Gastroesophageal sphincter (tissue), 3 donors: ENCODE data around the gene SLC35A2.

Experiments
- CTCF ChIP-seq, 4 experiments: fragments of 200-600 bp in 2 of 4; fragments of 450-650 bp in 2 of 4; sonication (generic) in 1 of 4; IDR thresholded peaks; one replicate each; pipeline ENCODE4 v1.5.1; 2017 to 2019; ENCODE audit warnings: antibody characterized with exemption in 4 of 4, mild to moderate bottlenecking in 2 of 4, moderate library complexity in 2 of 4
- EP300 ChIP-seq: sonication (generic); formaldehyde crosslinking; IDR thresholded peaks from one replicate; pipeline ENCODE4 v1.6.1; 2017; ENCODE audit warnings: antibody characterized with exemption, mild to moderate bottlenecking
- POLR2A ChIP-seq, 2 donors: fragments of 450-650 bp; IDR thresholded peaks; one replicate each; pipeline ENCODE4 v1.6.1; 2017; ENCODE audit warnings: antibody characterized with exemption in 2 of 2, mild to moderate bottlenecking in 2 of 2, moderate library complexity in 1 of 2
- POLR2AphosphoS5 ChIP-seq: sonication (generic); formaldehyde crosslinking; IDR thresholded peaks from one replicate; pipeline ENCODE4 v1.6.1; 2017; ENCODE audit warnings: antibody characterized with exemption

- TF ChIP-seq CTCF (IDR thresholded peaks at IDR 0.05) (no peak), POLR2AphosphoS5 (no peak), POLR2A (IDR thresholded peaks at IDR 0.05) (no peak), EP300 (no peak)
Observed at GRCh38 chrX:48902135-48902534, 9.3 kb downstream of the SLC35A2 start.
